NCI-H2107 (cell line): Measurements from ENCODE around the gene ZMYM3.

Experiments
- DNase-seq: peaks from one replicate; lab custom pipeline; 2025; lab: John Stamatoyannopoulos, UW

ZMYM3 gene

DNA sequence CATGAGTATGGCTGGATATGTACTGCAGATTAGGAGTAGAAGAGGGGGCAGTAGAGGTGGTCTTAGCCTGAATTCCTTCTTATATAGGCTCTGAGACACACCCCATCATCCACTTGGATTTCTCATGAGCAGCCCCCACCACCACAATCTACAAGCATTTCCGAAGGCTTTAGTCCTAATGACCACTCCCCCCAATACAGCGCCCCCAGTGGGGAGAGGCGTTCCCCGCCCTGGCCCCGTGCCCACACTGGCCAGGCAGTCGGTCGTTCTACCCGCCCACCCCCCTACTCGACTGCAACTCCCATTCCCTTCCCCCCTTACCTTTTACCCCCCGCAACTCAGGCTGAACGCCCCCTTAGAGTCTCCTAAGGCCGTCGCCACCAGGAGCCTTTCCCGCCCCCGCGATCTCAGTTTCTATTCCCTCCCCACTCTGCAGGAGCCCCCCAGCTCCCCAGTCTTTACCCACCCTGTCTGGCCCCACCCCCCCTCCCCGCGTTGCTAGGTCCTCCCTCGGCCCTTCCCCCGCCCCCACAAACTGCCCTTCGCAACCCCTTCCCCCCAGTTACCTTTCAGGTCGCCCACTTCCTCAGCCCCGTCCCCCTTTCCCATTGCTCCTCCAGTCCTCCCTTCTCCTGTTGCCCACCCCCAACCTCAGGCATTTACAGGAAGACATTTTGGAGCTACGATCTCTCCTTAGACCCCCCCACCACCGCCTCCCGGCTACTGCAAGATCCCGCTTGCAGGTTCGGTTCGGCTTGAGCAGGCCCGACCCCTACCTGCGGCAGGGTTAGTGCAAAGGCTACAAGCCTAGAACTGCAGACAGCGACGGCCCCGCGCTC lies 468 bp downstream of the ZMYM3 start:
- DNase-seq, result peak; percentile 17

DNA sequence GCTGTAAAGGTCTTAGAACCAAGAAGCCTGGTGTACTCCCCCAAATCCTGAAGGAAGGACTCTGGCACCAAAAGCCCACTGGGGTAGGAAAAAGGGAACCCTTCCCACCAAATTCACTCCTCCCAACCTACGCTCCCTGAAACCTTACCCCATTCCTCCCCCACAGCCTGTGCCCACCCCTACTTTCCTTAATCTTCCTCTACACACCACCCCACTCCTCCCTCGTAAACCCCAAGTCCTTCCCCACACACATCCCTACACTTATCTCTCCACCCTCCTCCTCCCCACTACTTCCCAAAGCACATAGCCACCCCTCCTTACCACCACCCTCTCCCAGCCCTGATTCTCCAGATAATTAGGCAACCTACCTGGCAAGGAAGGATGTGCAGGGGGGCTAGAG lies 1.7 kb downstream of the ZMYM3 start:
- no peak for DNase-seq

DNA sequence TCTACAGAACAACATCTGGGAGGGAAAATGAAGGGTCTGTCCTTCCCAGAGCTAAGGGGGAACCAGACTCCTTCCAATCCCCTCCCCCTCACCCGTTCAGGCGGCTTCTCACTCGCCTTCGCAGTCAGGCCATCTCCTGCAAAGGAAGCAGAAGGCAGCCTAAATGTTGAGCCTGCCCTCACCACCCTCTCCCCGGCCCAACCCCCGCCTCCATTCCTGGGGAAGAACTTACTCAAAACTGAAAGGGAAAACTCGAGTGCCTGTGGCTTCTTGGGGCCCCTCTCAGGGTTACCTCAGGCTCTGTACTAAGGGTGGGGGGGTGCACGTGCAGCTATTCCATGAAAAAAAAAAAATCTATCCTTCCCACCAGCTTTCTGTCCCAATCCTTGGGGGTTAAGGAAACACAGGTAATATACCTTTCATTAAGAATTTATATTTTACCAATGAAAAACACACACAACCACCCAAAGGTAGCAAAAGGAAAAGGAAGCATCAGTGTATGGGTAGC lies 2.4 kb downstream of the ZMYM3 start:
- no peak for DNase-seq

DNA sequence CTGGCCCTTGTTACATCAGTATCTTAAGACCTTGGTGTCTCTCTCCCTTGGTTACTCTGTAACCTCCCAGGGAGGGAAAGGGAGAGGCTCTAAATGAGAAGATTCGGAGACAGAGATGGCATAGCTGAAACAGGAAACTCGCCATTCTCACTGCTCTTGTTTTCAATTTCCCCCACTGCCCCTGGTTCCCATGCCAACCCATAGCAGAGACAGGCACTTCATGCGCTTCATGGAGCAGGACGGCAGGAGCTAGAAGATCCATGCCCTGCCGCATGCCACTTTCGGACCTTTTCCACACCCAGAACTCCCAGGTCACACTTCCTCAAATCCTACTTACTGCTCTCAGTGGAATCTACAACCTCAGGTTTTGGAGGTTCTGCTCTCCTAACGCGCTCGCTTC lies 3.1 kb downstream of the ZMYM3 start:
- no peak for DNase-seq

DNA sequence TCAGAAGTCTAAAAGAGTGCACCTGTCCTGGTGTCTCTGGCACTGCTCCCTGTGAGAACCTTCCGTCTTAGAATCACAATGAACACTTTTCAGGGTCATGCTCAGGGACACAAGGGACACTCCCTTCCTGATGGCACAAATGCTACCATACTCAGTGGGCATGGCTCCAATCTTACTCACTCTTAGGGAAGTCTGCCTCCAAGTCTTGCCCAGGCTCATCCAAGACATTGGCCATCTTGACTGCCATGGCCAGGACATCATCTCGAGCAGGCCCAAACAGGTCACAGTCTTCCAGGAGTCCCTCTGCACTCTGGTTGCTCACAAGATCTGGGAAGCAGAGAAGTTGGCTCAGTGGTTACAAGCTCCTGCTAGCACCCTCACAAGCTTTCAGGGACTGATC lies 8.8 kb downstream of the ZMYM3 start:
- no peak for DNase-seq

DNA sequence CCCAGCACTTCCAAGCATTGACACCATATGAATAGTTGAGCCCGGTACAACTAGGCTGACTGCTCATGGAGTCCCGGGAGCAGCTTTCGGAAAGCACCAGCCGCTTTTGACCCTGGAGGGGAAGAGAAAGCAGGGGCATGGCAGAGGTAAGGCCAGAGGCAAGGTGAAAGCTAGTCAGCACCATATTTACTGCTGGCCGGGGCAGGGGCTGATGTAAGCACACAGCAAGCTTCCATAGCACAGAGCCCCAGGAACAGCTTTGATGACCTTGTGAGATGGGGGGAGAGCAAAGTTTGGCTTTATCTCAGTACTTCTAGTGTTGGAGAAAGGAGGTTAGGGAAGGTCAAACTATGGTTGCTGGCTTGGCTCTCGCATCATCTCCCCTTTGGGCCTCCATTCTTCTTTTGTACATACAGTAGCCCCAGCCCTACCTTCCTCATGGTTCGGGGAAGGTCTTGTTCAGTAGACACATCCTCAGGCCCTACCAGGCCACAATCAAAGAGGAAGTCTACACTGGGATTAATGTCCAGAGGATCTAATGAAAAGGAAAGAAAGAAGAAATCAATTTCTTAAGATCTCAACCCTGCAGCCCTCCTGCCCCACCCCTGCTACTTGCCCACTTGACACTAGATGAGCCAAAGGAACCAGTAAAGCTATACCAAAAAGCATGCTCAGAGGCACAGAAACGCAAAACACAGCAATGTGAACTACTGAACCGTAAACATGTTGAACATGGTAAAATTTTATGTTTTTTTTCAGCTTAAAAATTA lies 9.4 kb downstream of the ZMYM3 start:
- no peak for DNase-seq

DNA sequence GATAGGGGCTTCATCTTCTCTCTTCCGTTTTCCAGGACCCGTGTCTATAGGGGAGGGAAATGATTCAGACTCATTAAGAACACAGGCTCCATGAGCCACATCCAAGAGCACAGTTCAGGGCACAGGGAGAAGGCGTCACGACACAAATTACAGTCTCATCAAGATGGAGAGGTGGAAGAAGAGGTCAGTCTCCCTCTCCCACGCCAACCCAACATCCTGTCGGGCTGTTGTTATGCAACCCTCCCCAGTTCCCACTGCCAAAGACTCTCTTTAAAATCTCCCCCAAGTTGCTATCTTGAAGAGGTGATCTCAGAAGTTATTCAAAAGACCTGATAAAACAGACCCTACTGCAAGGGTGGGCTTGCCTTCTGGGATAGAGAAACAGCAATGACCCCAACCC lies 12.6 kb downstream of the ZMYM3 start:
- DNase-seq, result no peak

DNA sequence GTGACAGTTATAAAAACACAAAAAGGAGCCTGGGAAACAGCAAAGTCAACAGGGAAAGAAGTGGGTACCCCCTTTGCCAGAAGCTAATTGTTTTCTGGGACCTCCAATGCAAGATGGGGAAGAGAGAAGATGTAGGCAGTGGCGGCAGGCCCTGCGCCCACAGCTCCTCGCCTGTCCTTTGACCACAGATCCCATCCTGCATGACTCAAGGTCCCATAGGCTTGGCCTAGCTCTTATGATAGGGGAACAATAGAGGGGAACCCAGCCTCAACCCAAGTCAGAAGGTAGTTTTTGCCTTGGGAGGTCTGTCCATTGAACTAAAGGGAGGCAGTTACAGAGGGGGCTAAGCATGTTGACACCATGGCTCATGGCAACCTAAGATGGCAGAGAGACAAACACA lies 14.2 kb downstream of the ZMYM3 start:
- no peak for DNase-seq

DNA sequence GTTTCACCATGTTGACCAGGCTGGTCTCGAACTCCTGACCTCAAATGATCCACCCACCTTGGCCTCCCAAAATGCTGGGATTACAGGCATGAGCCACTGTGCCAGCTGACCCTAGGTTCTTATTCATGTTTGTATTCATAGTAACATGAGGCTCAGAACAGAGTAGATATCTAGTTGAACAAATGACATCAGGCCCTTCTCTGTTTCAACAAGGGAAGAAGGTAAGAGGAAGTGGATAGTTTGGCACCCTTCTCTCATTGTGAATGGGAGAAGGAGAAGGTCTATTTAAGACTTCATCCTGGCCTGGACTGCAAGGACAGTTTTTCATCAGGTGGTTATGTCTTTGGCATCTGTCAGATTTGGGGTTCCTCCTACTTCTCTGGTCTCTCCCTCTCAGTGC lies 17.1 kb downstream of the ZMYM3 start:
- DNase-seq, result no peak

DNA sequence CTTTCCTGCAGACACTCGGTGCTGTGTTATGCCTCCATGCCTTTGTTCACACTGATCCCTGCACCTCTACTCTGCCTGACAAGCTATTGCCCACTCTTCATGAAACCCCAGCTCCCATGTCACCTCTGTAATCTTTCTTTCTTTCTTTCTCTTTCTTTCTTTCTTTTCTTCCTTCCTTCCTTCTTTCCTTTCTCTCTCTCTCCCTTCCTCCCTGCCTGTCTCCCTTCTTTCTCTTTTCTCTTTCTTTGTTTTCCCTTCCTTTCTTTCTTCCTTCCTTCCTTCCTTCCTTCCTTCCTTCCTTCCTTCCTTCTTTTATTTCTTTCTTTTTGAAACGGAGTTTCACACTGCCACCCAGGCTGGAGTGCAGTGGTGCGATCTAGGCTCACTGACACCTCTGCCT lies 18.5 kb downstream of the ZMYM3 start:
- DNase-seq, result no peak

DNA sequence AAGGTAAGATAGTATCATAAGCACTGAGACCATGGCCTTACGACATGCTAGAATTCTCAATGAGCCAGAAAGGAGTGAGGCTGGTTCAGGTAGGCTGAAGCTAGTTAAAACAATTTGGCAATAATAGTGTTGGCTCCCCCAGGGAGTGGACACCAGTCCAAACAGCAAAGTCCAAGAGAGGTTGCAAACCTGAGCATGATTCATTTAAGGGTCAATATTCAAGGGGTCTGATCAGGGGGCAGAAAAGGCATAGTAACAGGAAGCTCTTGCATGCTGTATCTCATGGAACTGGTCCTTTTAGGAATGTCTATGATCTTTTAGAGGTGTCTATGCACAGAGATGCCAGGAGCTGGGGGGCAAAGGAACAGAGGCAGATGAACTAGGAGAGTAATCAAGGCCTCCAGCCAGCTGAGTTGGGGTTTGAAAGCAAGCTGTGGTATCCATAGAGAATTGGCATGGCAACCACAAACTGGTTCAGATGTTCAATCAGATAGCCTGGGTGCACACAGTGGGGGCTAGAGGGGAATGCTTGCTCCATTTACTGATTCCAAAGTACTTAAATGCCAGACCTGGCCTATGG lies 25.8 kb downstream of the ZMYM3 start:
- DNase-seq, result no peak

DNA sequence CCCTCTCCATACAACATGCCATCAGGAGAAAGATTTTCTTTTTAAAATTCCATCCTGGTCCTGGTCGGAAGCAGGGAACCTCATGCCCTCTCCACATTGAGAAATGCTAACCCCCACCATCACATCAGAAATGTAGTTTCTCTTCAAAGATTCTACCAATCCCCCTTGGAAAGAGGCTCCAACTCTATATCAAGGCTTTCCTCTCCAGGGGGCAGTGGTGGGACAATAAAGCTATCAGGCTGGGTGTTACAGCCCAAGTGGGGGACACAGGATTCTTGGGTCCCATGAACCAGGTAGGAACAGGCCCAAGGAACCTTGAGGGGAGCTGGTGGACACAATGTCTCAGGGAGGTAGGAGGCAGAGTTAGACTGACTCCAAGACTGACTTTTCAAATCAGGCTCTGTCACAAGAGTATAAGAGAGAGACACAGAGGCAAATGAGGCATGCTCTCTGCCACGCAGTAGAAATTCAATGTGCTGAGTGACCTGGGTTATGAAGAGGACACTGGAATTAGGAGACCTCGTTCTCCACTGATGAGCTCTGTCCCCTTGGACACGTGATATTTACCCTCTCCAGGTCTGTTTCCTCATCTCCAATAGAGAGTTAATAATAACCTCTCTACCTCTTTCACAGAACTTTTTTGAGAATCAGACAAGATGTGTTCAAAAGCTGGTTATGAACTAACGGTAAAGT lies 26.4 kb downstream of the ZMYM3 start:
- no peak for DNase-seq

DNA sequence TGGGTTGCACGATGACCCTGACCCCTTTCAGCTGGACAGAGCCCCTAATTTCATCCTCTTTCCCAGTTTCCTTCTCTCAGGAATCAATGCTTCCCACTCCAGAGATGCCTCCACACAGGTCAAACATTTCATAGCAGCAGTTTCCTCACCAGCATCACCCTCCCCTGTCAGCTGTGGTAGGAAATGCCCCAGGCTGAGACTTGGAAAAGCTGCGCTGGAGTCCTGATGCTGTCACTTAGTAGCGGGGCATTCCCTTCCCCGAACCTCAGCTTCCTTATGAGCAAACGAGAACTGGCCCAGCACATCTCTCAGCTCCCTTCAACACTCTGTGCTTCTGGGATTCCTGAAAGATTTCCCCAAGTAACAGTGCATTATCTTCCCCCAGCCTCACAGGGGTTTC lies 28.3 kb downstream of the ZMYM3 start:
- no peak for DNase-seq

DNA sequence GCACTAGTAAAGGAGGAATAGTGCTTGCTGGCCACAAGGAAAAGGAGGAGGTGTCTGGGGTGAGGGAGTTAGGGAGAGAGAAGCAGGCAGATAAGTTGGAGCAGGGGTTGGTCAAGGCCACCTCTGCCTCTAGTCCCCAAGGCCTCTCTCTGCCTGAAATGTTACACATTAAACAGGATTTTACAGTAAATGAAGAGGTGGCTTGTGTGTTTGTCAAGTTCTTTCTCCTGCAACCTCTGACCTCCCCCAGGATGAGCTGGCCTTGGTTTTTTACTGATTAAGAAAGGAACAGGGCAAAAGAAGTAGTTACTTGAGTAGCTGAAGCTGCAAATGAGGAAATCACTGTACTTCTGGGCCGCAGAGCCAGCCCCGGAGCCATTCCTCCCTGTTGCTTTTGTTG lies 28.9 kb downstream of the ZMYM3 start:
- DNase-seq, result no peak

DNA sequence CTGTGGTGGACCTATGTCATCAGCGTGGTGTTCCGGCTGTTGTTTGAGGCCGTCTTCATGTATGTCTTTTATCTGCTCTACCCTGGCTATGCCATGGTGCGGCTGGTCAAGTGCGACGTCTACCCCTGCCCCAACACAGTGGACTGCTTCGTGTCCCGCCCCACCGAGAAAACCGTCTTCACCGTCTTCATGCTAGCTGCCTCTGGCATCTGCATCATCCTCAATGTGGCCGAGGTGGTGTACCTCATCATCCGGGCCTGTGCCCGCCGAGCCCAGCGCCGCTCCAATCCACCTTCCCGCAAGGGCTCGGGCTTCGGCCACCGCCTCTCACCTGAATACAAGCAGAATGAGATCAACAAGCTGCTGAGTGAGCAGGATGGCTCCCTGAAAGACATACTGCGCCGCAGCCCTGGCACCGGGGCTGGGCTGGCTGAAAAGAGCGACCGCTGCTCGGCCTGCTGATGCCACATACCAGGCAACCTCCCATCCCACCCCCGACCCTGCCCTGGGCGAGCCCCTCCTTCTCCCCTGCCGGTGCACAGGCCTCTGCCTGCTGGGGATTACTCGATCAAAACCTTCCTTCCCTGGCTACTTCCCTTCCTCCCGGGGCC lies 29.7 kb downstream of the ZMYM3 start:
- DNase-seq, result no peak

DNA sequence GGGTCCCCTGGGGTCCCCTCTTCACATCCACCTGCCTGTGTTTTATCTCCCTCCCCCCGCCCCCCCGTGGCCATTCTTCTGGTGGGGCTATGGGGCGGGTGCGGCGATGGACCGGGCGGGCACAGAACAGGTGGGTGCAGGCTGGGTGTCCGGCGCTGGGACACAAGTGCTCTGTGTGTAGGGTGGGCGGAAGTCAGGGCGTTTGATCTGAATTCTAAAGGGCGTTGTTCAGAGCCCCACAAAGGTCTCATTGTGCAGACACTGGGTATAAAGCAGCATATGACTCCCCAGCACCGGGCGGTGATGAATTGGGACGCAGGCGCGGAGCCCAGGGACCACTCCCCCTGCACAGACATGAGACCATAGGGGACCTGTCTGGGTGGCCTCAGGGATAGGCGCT lies 31.0 kb downstream of the ZMYM3 start, which contains the start of gene GJB1:
TSS of gene GJB1 (plus strand) at position 296 of the 400 bp plus-strand sequence. CDS start 484 bp downstream, outside the sequence.
- no peak for DNase-seq

DNA sequence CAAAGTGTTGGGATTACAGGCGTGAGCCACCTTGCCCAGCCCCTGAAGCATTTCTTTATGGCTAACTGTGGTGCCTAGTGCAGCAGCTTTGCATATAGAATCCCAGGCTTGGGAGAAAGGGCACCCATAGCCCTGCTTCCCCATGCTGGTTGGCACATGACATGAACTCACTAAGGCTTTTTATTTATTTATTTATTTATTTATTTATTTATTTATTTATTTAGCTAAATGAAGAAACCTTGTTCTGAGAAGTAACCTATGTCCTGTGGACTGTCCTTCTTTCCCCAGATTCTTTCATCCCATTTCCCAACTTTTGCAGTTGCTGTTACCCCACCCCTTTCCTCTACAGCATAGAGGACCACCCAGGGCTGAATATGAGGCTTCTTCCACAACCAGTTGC lies 32.8 kb downstream of the ZMYM3 start:
- DNase-seq, result no peak

DNA sequence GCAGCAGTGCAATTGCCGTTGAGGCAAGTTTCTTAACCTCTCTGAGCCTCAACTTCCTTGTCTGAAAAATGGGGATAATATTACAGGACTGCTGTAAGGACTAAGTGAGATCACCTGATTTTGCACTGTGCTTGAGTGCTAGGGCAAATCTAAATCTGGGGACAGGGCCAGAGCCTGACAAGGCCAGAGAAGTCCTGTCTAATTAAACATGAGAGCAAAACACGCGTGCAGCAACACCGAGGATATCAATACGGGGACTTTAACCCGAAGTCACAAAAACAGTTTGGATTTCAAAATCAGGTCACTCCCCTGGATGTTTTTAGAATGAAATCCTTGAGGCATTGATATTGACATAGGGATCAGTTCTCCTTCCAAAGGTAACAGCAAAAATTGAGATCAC lies 36.6 kb downstream of the ZMYM3 start:
- DNase-seq, result no peak

DNA sequence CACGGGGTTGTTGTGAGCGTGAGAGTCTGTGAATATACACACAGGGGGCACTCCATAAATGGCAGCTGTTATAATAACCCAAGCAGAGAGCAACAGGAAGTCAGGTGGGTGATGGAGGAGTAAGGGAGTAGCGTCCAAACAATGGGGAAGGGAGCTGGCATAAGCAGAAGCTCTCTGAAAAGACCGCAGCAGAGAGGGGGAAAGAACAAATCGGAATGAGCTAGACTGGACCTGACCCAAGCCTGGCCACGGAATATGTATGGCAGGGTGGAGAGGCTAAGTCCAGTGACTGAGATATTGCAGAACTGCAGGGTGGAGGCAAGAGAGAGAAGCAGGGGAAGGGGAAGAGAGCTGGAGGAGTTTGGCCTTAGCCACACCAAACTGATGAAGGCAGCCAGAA lies 37.5 kb downstream of the ZMYM3 start:
- peak; percentile 38 for DNase-seq

DNA sequence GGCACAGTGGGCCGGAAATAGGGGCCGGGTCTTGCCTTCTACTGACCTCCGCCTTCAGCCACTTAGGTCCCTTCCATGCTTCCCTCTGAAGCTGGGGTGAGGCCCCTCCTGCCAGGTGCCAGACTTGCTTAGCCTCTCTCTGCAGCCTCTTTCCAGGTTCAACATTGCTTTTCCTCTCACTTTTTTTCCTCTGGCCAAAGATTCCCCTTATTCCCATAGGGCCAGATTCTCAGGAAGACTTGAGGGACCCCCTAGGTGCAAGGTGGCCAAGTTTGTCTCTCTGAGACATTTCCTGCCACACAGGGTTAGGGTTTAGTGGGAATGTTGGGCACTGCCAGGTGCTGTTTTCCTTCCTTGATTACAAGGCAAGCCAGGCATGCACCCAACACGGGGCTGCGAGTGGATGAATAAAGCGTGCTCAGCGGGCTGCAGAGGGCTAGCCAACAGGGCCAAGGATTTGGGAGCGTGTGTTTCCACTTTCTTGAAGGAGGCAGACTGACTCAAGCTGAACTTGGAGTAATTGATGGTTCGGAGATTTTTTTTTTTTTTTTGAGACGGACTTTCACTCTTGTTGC lies 38.5 kb downstream of the ZMYM3 start:
- DNase-seq, result peak; percentile 6

DNA sequence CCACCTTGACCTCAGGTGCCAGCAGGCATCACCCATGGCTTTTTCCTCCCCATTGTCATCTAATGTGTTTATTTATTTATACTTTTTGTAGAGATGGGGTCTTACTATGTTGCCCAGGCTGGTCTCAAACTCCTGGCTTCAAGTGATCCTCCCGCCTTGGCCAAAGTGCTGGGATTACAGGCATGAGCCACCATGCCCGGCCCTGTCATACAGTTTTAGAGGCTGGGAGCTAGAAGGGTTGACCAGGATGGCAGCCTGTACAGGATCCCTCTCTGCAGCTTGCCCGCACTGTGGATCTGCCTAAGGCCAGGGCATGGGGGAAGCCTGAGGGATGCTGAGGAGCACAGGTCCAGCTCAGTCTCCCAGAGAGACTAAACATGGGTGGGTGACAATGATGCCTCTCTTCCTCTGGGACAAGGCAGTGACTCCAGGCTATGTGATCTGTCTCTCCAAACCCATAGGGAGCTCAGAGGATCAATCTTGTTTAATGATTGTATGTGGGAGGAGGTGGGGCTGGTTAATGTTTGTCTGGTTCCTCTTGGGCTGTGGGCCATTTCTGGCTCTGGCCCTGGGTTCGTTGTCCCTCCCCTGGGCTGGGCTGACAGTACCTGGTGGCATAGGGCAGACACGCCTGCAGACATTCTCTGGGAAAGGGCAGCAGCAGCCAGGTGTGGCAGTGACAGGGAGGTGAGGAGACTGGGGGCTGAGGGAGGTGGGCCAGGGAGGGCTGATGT lies 39.2 kb downstream of the ZMYM3 start:
- no peak for DNase-seq
